ENCODE data around the gene SLC16A6. TPM values are rescaled to one million over a fixed set of nuclear protein-coding genes. Genes with fewer than 3 reads are reported as not detected.
A peak's percentile ranks its signal among the peaks of the same experiment; 100 is the strongest.
"Not testable (repeated sequence)": the region's sequence is repeated elsewhere in the genome, so short reads cannot be mapped to it uniquely, and the experiment has no call there.

SLC16A6 gene
- total RNA-seq, 1 experiment from 2014 or later = 707 TPM

- in situ Hi-C loops (cut with HindIII; ENCODE audit: low pct_unique_long_range_greater_than_20kb, low sequenced_read_pairs) = no loop called here
- DNase-seq (ENCODE audit: low read depth, low spot score) = no peak
These were observed 5.6 kb upstream of the SLC16A6 start for GRCh38 chr17:68296217-68297191.

GRCh38 chr17:68295086-68295485 lies 4.2 kb upstream of the SLC16A6 start:
- in situ Hi-C loops (cut with HindIII; ENCODE audit: low pct_unique_long_range_greater_than_20kb, low sequenced_read_pairs) = no loop called here
- no peak for DNase-seq (ENCODE audit: low read depth, low spot score)

- in situ Hi-C loops (cut with HindIII; ENCODE audit: low pct_unique_long_range_greater_than_20kb, low sequenced_read_pairs) = no loop called here
- no peak for DNase-seq (ENCODE audit: low read depth, low spot score)
These were observed 3.7 kb upstream of the SLC16A6 start for GRCh38 chr17:68294617-68295016.

DNA sequence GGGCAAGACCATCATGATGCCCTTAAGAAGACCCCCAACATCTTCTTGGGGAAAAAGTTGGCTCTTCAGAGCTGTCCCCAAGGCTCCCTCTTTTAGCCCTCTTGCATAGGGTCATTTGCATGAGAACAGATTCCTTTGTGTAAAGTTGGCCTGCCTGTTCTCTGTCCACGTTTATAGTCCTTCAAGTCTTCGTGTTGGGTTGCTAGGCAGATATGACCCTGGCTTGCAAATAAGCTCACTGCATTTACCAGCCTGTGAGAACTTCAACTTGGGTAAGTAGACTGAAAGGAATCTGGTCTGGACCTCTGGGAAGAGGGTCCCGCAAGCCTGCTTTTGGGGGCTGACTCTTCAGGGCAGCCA lies 3.2 kb upstream of the SLC16A6 start:
- peak; percentile 89 for DNase-seq (ENCODE audit: low read depth, low spot score)
- in situ Hi-C loops (cut with HindIII; ENCODE audit: low pct_unique_long_range_greater_than_20kb, low sequenced_read_pairs) = no loop called here

- in situ Hi-C loops (cut with HindIII; ENCODE audit: low pct_unique_long_range_greater_than_20kb, low sequenced_read_pairs) = no loop called here
- DNase-seq (ENCODE audit: low read depth, low spot score) = peak; percentile 57
These were observed 2.7 kb upstream of the SLC16A6 start for GRCh38 chr17:68293490-68294195.

- no peak for DNase-seq (ENCODE audit: low read depth, low spot score)
These were observed 1.7 kb upstream of the SLC16A6 start for GRCh38 chr17:68292689-68293040.

GRCh38 chr17:68291836-68292688 lies 1.1 kb upstream of the SLC16A6 start:
- DNase-seq (ENCODE audit: low read depth, low spot score) = peak; percentile 84
- in situ Hi-C loops (cut with HindIII; ENCODE audit: low pct_unique_long_range_greater_than_20kb, low sequenced_read_pairs) = no loop called here

More at GRCh38 chr17:68292689-68293040, 1.7 kb upstream of the SLC16A6 start:
- in situ Hi-C loops (cut with HindIII; ENCODE audit: low pct_unique_long_range_greater_than_20kb, low sequenced_read_pairs) = no loop called here

- in situ Hi-C loops (cut with HindIII; ENCODE audit: low pct_unique_long_range_greater_than_20kb, low sequenced_read_pairs) = no loop called here
- DNase-seq (ENCODE audit: low read depth, low spot score) = peak; percentile 51
These were observed 516 bp downstream of the SLC16A6 start for GRCh38 chr17:68290268-68290954.

- in situ Hi-C loops (cut with HindIII; ENCODE audit: low pct_unique_long_range_greater_than_20kb, low sequenced_read_pairs) = no loop called here
- no peak for DNase-seq (ENCODE audit: low read depth, low spot score)
These were observed 1.0 kb downstream of the SLC16A6 start for GRCh38 chr17:68289936-68290267.

GRCh38 chr17:68289473-68289872 lies 1.5 kb downstream of the SLC16A6 start:
- in situ Hi-C loops (cut with HindIII; ENCODE audit: low pct_unique_long_range_greater_than_20kb, low sequenced_read_pairs) = no loop called here

DNA sequence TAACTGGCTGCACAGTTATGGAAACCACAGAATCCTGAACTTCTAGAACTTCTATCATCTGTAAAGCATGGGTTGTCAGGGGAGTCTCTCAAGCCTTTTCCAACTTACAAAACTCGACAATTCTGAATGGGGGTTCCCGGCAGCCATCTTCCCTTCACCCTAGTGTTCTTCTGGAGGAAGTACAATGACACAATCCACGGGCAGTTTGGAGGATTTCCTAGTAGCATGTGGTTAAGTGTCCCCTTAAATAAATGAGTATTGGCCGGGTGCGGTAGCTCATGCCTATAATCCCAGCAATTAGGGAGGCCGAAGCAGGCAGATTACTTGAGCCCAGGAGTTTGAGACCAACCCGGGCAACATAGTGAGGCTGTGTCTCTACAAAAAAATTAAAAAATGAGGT lies 2.1 kb downstream of the SLC16A6 start:
- in situ Hi-C loops (cut with HindIII; ENCODE audit: low pct_unique_long_range_greater_than_20kb, low sequenced_read_pairs) = no loop called here
- DNase-seq (ENCODE audit: low read depth, low spot score) = peak; percentile 74

More at GRCh38 chr17:68289473-68289872, 1.5 kb downstream of the SLC16A6 start:
- no peak for DNase-seq (ENCODE audit: low read depth, low spot score)

DNA sequence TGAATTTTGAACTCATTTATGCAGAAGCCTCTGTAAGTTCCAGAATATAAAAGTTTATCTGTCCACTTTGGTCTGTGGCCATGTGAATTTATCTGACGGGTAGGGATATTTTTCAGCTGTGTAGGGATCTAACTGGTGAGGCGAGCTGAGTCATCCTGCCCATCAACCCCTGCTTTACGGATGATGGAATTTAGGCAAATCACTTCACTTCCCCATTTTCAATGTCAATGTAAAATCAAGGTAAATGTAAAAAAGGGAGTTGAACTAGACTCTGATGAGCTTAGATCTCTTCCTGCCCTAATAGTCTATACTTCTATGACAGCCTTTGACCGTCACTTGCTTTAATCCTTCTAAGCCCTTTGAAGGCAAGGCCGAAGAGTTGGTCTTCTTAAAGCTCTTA lies 2.6 kb downstream of the SLC16A6 start:
- peak; percentile 56 for DNase-seq (ENCODE audit: low read depth, low spot score)
- in situ Hi-C loops (cut with HindIII; ENCODE audit: low pct_unique_long_range_greater_than_20kb, low sequenced_read_pairs) = no loop called here

- DNase-seq (ENCODE audit: low read depth, low spot score); in situ Hi-C loops (cut with HindIII; ENCODE audit: low pct_unique_long_range_greater_than_20kb, low sequenced_read_pairs): not testable (repeated sequence)
These were observed 9.0 kb downstream of the SLC16A6 start for GRCh38 chr17:68281965-68282364.

GRCh38 chr17:68277807-68278206 lies 13.1 kb downstream of the SLC16A6 start:
- no peak for DNase-seq (ENCODE audit: low read depth, low spot score)
- in situ Hi-C loops (cut with HindIII; ENCODE audit: low pct_unique_long_range_greater_than_20kb, low sequenced_read_pairs) = no loop called here

GRCh38 chr17:68276339-68276738 lies 14.6 kb downstream of the SLC16A6 start:
- in situ Hi-C loops (cut with HindIII; ENCODE audit: low pct_unique_long_range_greater_than_20kb, low sequenced_read_pairs); DNase-seq (ENCODE audit: low read depth, low spot score): not testable (repeated sequence)

- no peak for DNase-seq (ENCODE audit: low read depth, low spot score)
- in situ Hi-C loops (cut with HindIII; ENCODE audit: low pct_unique_long_range_greater_than_20kb, low sequenced_read_pairs) = no loop called here
These were observed 17.2 kb downstream of the SLC16A6 start for GRCh38 chr17:68273722-68274121.

GRCh38 chr17:68265833-68266232 lies 25.1 kb downstream of the SLC16A6 start:
- in situ Hi-C loops (cut with HindIII; ENCODE audit: low pct_unique_long_range_greater_than_20kb, low sequenced_read_pairs); DNase-seq (ENCODE audit: low read depth, low spot score): not testable (repeated sequence)
